ENCODE measurements around the gene CASP10. TPM values are rescaled to one million over a fixed set of nuclear protein-coding genes. Genes with fewer than 3 reads are reported as not detected.
A peak's percentile ranks its signal among the peaks of the same experiment; 100 is the strongest.
"Not testable (repeated sequence)": the region's sequence is repeated elsewhere in the genome, so short reads cannot be mapped to it uniquely, and the experiment has no call there.

CASP10 gene
- total RNA-seq = 26.7 TPM
- long read RNA-seq, full-length matches to known transcripts = 7 of 21 reads
- long read RNA-seq, partial matches to known transcripts = 0 of 21 reads
- long read RNA-seq, other reads (novel, unspliced or antisense) = 14 of 21 reads

DNA sequence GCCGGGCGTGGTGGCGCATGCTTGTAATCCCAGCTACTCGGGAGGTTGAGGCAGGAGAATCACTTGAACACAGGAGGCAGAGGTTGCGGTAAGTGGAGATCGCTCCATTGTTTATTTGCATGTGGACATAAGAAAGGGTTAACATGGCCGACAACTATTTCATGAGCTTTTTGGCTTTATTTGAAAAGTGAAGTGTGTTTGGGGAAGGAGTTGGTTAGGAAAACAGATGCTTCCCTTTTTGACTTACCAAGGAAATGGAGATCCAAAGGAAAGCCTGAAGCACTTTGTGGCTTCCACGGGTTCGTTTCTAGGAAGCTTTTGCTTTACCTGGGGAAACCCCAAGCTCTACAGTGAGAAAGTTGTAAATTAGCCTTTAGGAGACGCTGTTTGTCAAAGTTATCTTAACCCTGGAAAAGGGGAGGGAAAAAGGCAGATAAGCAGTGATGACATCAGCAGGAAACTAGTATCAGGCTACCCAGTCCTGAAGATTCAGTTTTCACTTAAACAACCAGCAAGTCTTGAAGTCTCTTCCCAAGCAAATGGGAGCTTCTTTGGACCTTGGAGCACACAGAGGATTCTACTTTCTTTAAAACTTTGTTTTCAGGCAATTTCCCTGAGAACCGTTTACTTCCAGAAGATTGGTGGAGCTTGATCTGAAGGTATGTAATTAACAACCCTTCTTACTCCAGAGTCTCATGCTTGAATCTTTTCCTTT, at the start of gene CASP10:
Gene CASP10, plus strand, starts transcription at position 492 of the 715 bp plus-strand sequence. CDS start 2,637 bp downstream, outside the sequence.
- TF ChIP-seq, protein P1, sequence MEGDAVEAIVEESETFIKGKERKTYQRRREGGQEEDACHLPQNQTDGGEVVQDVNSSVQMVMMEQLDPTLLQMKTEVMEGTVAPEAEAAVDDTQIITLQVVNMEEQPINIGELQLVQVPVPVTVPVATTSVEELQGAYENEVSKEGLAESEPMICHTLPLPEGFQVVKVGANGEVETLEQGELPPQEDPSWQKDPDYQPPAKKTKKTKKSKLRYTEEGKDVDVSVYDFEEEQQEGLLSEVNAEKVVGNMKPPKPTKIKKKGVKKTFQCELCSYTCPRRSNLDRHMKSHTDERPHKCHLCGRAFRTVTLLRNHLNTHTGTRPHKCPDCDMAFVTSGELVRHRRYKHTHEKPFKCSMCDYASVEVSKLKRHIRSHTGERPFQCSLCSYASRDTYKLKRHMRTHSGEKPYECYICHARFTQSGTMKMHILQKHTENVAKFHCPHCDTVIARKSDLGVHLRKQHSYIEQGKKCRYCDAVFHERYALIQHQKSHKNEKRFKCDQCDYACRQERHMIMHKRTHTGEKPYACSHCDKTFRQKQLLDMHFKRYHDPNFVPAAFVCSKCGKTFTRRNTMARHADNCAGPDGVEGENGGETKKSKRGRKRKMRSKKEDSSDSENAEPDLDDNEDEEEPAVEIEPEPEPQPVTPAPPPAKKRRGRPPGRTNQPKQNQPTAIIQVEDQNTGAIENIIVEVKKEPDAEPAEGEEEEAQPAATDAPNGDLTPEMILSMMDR (IDR thresholded peaks at IDR 0.05) = peak; percentile 55
- H3K4me3 ChIP-seq = peak within 1 kb of the TSS; percentile 61
- ATAC-seq (peak; percentile 85 to 94), DNase-seq (no peak)
- H3K9me3 ChIP-seq = no peaks in the 10 kb centered on the region
- H3K27me3 ChIP-seq (ENCODE audit: low read depth) = no peaks in the 10 kb centered on the region
- H3K4me1 ChIP-seq = peaks cover 29% of the 10 kb centered on the region
- peaks cover 22% of the 10 kb centered on the region for H3K36me3 ChIP-seq
- peak within 1 kb of the TSS; percentile 74 for H3K27ac ChIP-seq
- intact Hi-C loops (cut with DNase I) = no loop called here

GRCh38 chr2:201135386-201135785, 47.6 kb upstream of the CASP10 start:
- intact Hi-C loops (cut with DNase I) = no loop called here
- Histone ChIP-seq H3K36me3 (peaks cover 92% of the 10 kb centered on the region), H3K4me1 (peaks cover 87% of the 10 kb centered on the region), H3K4me3 (no peak overlapping the region), H3K9me3 (no peaks in the 10 kb centered on the region), H3K27ac (peak overlapping the region; percentile 56), H3K27me3 (ENCODE audit: low read depth) (no peaks in the 10 kb centered on the region)
- TF ChIP-seq, protein P1 (IDR thresholded peaks at IDR 0.05) = no peak
- no peak for DNase-seq
- no peak for ATAC-seq

- Histone ChIP-seq H3K27me3 (ENCODE audit: low read depth) (no peaks in the 10 kb centered on the region), H3K36me3 (peaks cover 96% of the 10 kb centered on the region), H3K4me1 (peaks cover 72% of the 10 kb centered on the region), H3K27ac (peak overlapping the region; percentile 59), H3K9me3 (no peaks in the 10 kb centered on the region), H3K4me3 (no peak overlapping the region)
- DNase-seq (no peak), ATAC-seq (no peak)
- TF ChIP-seq, protein P1 (IDR thresholded peaks at IDR 0.05) = no peak
- intact Hi-C loops (cut with DNase I) = no loop called here
Measured at GRCh38 chr2:201136889-201137321, 46.0 kb upstream of the CASP10 start.

DNA sequence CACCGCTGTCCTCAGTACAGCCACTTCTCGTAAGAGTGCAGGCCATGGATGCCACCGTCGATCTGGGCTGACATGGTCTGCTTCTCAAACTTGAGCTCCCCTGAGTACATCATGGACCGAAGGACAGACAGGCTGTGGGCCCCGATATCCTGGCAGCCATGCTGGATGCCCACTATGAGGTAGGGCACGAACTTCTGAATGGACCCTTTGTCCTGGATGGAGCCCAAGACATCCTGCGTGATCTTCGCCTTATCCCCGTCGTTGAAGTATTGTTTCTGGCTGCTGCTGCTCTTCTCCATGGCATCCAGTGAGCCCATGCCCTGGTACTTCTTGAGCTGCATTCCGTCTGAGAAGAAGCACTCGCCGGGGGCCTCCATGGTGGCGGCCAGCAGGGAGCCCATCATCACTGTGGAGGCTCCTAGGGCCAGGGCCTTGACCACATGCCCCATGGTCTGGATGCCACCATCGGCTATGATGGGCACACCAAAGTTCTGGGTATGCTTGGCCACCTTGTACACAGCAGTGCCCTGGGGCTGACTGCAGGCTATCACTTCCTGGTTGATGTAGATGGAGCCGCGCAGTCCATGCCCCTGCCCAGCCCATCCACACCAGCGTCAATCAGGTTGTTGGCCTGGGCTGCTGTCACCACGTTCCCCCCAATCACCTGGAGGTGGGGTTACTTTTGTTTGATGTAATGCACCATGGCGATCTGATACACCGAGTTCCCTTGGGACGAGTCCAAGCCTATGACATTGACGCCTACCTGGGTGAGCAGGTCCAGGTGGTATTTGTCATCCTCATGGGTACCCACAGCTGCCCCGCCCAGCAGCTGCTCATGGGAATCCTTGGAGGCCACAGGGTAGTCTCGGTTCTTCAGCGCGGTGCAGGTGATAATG, 45.2 kb upstream of the CASP10 start:
- no peak for DNase-seq
- TF ChIP-seq, protein P1 (IDR thresholded peaks at IDR 0.05) = no peak
- H3K27me3 ChIP-seq (ENCODE audit: low read depth) = no peaks in the 10 kb centered on the region
- H3K27ac ChIP-seq = peak overlapping the region; percentile 59
- peaks cover 64% of the 10 kb centered on the region for H3K4me1 ChIP-seq
- intact Hi-C loops (cut with DNase I) = no loop called here
- peaks cover 97% of the 10 kb centered on the region for H3K36me3 ChIP-seq
- no peak for ATAC-seq
- no peak overlapping the region for H3K4me3 ChIP-seq
- no peaks in the 10 kb centered on the region for H3K9me3 ChIP-seq

GRCh38 chr2:201138401-201138970, 44.5 kb upstream of the CASP10 start:
- DNase-seq = no peak
- Histone ChIP-seq H3K27ac (peak overlapping the region; percentile 48), H3K36me3 (peaks cover 97% of the 10 kb centered on the region), H3K4me1 (peaks cover 56% of the 10 kb centered on the region), H3K4me3 (no peak overlapping the region), H3K9me3 (no peaks in the 10 kb centered on the region), H3K27me3 (ENCODE audit: low read depth) (no peaks in the 10 kb centered on the region)
- intact Hi-C loops (cut with DNase I) = no loop called here
- ATAC-seq = peak; percentile 22 to 30
- TF ChIP-seq, protein P1 (IDR thresholded peaks at IDR 0.05) = no peak

DNA sequence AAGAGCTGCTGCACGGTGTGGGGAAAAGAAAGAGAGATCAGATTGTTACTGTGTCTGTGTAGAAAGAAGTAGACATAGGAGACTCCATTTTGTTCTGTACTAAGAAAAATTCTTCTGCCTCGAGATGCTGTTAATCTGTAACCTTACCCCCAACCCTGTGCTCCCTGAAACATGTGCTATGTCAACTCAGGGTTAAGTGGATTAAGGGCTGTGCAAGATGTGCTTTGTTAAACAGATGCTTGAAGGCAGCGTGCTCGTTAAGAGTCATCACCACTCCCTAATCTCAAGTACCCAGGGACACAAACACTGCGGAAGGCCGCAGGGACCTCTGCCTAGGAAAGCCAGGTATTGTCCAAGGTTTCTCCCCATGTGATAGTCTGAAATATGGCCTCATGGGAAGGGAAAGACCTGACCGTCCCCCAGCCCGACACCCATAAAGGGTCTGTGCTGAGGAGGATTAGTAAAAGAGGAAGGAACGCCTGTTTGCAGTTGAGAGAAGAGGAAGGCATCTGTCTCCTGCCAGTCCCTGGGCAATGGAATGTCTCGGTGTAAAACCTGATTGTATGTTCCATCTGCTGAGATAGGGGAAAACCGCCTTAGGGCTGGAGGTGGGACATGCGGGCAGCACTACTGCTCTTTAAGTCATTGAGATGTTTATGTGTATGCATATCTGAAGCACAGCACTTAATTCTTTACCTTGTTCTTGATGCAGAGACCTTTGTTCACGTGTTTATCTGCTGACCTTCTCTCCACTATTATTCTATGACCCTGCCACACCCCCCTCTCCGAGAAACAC, 43.8 kb upstream of the CASP10 start:
- DNase-seq; intact Hi-C loops (cut with DNase I); H3K4me3 ChIP-seq; H3K9me3 ChIP-seq; H3K27me3 ChIP-seq (ENCODE audit: low read depth): not testable (repeated sequence)
- Histone ChIP-seq H3K36me3 (peaks cover 97% of the 10 kb centered on the region), H3K4me1 (peaks cover 52% of the 10 kb centered on the region), H3K27ac (peak overlapping the region; percentile 76)
- ATAC-seq = peak in 1 of 2 donors; percentile 47
